PC-3 (cell line): Measurements from ENCODE around the gene MRPL30. TPM values are rescaled to one million over a fixed set of nuclear protein-coding genes. Genes with fewer than 3 reads are reported as not detected.

Experiments
- ATAC-seq: fragments of 200-7000 bp; cut with Tn5 transposase; 2 replicates; pipeline ENCODE4 v1.9.1; 2020; ENCODE audit warnings: mild to moderate bottlenecking, moderate library complexity
- BruUV-seq: library from RNA; stranded (reverse); fragments of 400-500 nt; replicated peaks from 2 replicates; lab custom pipeline; 2021; lab: Mats Ljungman, UMichigan
- CTCF ChIA-PET: fragments of 300-600 bp; sonication (Branson Sonifier 250); formaldehyde crosslinking; loops from one replicate; lab custom pipeline; 2022; ENCODE audit warnings: antibody characterized with exemption; lab: Charles Lee
- POLR2A ChIA-PET: fragments of 300-600 bp; sonication (Branson Sonifier 250); formaldehyde crosslinking; loops from one replicate; lab custom pipeline; 2022; ENCODE audit warnings: antibody characterized with exemption; ENCODE audit not compliant: unreplicated experiment; lab: Charles Lee
- DNase-seq: peaks from one replicate; pipeline ENCODE4 v3.0.0-alpha.2; 2015
- H2AFZ ChIP-seq: fragments of 300-600 bp; sonication (generic); 2 replicates; pipeline ENCODE4 v1.6.0; 2016; ENCODE audit warnings: antibody characterized with exemption, low read length
- H3F3A ChIP-seq: fragments of 300-600 bp; sonication (generic); one replicate; pipeline ENCODE4 v1.6.0; 2017; ENCODE audit warnings: antibody characterized with exemption, low read length, control low read depth, mild to moderate bottlenecking; ENCODE audit not compliant: unreplicated experiment
- H3K27ac ChIP-seq: fragments of 300-600 bp; sonication (generic); 2 replicates; pipeline ENCODE4 v1.5.1; 2016; ENCODE audit warnings: mild to moderate bottlenecking, low read length
- H3K27me3 ChIP-seq: fragments of 300-600 bp; sonication (generic); 2 replicates; pipeline ENCODE4 v1.6.1; 2016; ENCODE audit warnings: low read length, mixed read lengths
- H3K36me3 ChIP-seq: fragments of 300-600 bp; sonication (generic); 2 replicates; pipeline ENCODE4 v1.6.1; 2016; ENCODE audit warnings: low read depth, mixed run types, low read length, mixed read lengths
- H3K4me1 ChIP-seq: fragments of 300-600 bp; sonication (generic); 2 replicates; pipeline ENCODE4 v1.5.1; 2016; ENCODE audit warnings: low read length; ENCODE audit not compliant: insufficient read depth
- H3K4me2 ChIP-seq: fragments of 300-600 bp; sonication (generic); 2 replicates; pipeline ENCODE4 v1.6.0; 2016; ENCODE audit warnings: low read length
- H3K4me3 ChIP-seq: fragments of 300-600 bp; sonication (generic); 2 replicates; pipeline ENCODE4 v1.5.1; 2016; ENCODE audit warnings: mild to moderate bottlenecking, low read length, mixed read lengths
- H3K79me2 ChIP-seq: fragments of 300-600 bp; sonication (generic); 2 replicates; pipeline ENCODE4 v1.6.1; 2017; ENCODE audit warnings: low read length, mixed read lengths
- H3K9ac ChIP-seq: fragments of 300-600 bp; sonication (generic); 2 replicates; pipeline ENCODE4 v1.6.0; 2016; ENCODE audit warnings: mild to moderate bottlenecking, low read length
- H3K9me2 ChIP-seq: fragments of 300-600 bp; sonication (generic); replicated peaks from 2 replicates; pipeline ENCODE4 v1.6.1; 2016; ENCODE audit warnings: mixed run types, low read length, mixed read lengths
- H3K9me3 ChIP-seq: fragments of 300-600 bp; sonication (generic); 2 replicates; pipeline ENCODE4 v1.6.1; 2016; ENCODE audit warnings: low read length, mixed read lengths
- H4K20me1 ChIP-seq: fragments of 300-600 bp; sonication (generic); 2 replicates; pipeline ENCODE4 v1.6.1; 2016; ENCODE audit warnings: low read length, mixed read lengths
- EZH2 ChIP-seq: fragments of 300-600 bp; sonication (generic); IDR thresholded peaks from one replicate; pipeline ENCODE4 v1.6.1; 2017; ENCODE audit warnings: antibody characterized with exemption, mild to moderate bottlenecking, low read length; ENCODE audit not compliant: unreplicated experiment
- EZH2phosphoT487 ChIP-seq: fragments of 300-600 bp; sonication (generic); IDR thresholded peaks from 2 replicates; pipeline ENCODE4 v1.6.1; 2018; ENCODE audit warnings: mild to moderate bottlenecking, antibody characterized with exemption, low read length, borderline replicate concordance
- intact Hi-C: fragments of 100-400 bp; cut with micrococcal nuclease; formaldehyde crosslinking; loops from 2 replicates; pipeline ENCODE4 v1.9.0; 2023
- total RNA-seq: library from RNA; depleted of rRNA; stranded (reverse); fragments of >200 nt; gene quantifications from 2 replicates; pipeline ENCODE4 v1.2.3, GENCODE V29; 2014; rRNA removed
- TF ChIP-seq, protein P1 (sequence below): fragments of 300-600 bp; sonication (generic); conservative IDR thresholded peaks from 2 replicates; pipeline ENCODE4 v1.5.1; 2017; ENCODE audit warnings: antibody characterized with exemption, low read depth, mild to moderate bottlenecking, low read length

The MRPL30 gene
- total RNA-seq, 1 experiment from 2014 or later = 39.7 TPM

DNA sequence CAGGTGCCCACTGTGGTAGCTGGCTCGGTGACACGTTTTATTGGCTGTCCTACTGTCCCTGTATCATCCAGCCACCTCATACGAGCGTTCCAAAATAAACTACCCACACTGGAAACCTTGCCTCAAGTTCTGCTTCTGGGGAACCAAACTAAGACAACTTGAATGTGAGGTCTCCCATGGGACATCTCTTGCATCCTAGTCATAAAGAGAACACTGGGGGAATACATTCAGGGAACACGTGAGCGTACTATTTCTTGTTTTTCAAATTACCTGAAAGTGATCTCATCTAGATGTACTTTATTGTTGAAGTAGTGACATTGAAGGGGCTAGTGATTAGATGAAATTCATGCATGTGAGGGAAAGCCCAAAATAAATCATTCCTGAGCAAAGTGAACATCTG is 59.4 kb downstream of the MRPL30 start:
- Histone ChIP-seq H4K20me1 (no peaks in the 10 kb centered on the region), H3K36me3 (no peaks in the 10 kb centered on the region), H3K9ac (no peak overlapping the region), H3K9me2 (no peaks in the 10 kb centered on the region), H2AFZ (no peak overlapping the region), H3K9me3 (no peaks in the 10 kb centered on the region), H3K4me2 (no peak overlapping the region), H3K27ac (no peak overlapping the region), H3K4me1 (no peaks in the 10 kb centered on the region), H3K27me3 (no peaks in the 10 kb centered on the region), H3K79me2 (no peaks in the 10 kb centered on the region), H3K4me3 (no peak overlapping the region), H3F3A (no peaks in the 10 kb centered on the region)
- DNase-seq (no peak), ATAC-seq (no peak)
- ChIA-PET POLR2A (no interaction called here), CTCF (no interaction called here)
- intact Hi-C loops = no loop called here
- TF ChIP-seq, protein P1, sequence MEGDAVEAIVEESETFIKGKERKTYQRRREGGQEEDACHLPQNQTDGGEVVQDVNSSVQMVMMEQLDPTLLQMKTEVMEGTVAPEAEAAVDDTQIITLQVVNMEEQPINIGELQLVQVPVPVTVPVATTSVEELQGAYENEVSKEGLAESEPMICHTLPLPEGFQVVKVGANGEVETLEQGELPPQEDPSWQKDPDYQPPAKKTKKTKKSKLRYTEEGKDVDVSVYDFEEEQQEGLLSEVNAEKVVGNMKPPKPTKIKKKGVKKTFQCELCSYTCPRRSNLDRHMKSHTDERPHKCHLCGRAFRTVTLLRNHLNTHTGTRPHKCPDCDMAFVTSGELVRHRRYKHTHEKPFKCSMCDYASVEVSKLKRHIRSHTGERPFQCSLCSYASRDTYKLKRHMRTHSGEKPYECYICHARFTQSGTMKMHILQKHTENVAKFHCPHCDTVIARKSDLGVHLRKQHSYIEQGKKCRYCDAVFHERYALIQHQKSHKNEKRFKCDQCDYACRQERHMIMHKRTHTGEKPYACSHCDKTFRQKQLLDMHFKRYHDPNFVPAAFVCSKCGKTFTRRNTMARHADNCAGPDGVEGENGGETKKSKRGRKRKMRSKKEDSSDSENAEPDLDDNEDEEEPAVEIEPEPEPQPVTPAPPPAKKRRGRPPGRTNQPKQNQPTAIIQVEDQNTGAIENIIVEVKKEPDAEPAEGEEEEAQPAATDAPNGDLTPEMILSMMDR = no peak
- TF ChIP-seq EZH2 (no peak), EZH2phosphoT487 (no peak)
- BruUV-seq = no TSS peak

DNA sequence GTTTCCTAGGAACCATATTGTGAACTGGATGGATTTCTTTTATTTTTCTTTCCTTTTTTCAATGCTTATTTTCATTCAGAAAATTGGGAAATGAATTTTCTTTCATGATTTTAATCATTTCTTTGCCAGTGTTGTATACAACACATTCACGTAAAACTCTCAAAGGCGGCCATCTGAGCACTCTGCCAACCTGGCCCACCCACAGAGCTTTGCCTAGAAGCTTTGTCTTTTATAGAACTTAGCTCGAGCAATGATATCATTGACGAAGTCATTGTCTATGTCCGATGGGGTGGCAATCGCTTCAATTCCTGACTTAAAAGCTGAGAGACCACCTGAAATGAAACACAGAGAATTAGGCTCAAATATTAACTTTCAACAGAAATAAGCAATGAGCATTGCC is 61.2 kb downstream of the MRPL30 start:
- Histone ChIP-seq H3K4me2 (no peak overlapping the region), H4K20me1 (no peaks in the 10 kb centered on the region), H3K27me3 (no peaks in the 10 kb centered on the region), H3K9me2 (no peaks in the 10 kb centered on the region), H3K79me2 (no peaks in the 10 kb centered on the region), H3K9me3 (no peaks in the 10 kb centered on the region), H3K36me3 (no peaks in the 10 kb centered on the region), H3K4me1 (no peaks in the 10 kb centered on the region), H3K4me3 (no peak overlapping the region), H3F3A (no peaks in the 10 kb centered on the region), H3K27ac (no peak overlapping the region), H2AFZ (no peak overlapping the region), H3K9ac (no peak overlapping the region)
- POLR2A ChIA-PET = no interaction called here
- ATAC-seq (no peak), DNase-seq (no peak)
- intact Hi-C loops = no loop called here
- no TSS peak for BruUV-seq
- CTCF ChIA-PET = no interaction called here
- TF ChIP-seq EZH2phosphoT487 = no peak
- TF ChIP-seq EZH2 = no peak
- TF ChIP-seq, protein P1 = no peak

Other genes with a start within 250 kb of the MRPL30 start
- 0.40 TPM in 1 of 2 replicates, not detected in the other for gene CRACDL, start 245.0 kb upstream of the MRPL30 start, total RNA-seq
- 3.3 and 4.4 TPM in 2 replicates for gene C2orf15, start 39.5 kb upstream of the MRPL30 start, total RNA-seq
- gene TSGA10, start 26.2 kb upstream of the MRPL30 start, total RNA-seq = 3.6 and 8.9 TPM in 2 replicates
- gene LIPT1, start 26.2 kb upstream of the MRPL30 start, total RNA-seq = 6.7 and 8.7 TPM in 2 replicates
- 16.7 and 19.6 TPM in 2 replicates for gene MITD1, start 126 bp upstream of the MRPL30 start, total RNA-seq
- gene LYG2, start 74.5 kb downstream of the MRPL30 start, total RNA-seq = not detected in 2 replicates
- 0.58 and 1.5 TPM in 2 replicates for gene LYG1, start 120.0 kb downstream of the MRPL30 start, total RNA-seq
- 40.7 and 51.5 TPM in 2 replicates for gene TXNDC9, start 155.1 kb downstream of the MRPL30 start, total RNA-seq
- 35.7 and 35.9 TPM in 2 replicates for gene EIF5B, start 156.2 kb downstream of the MRPL30 start, total RNA-seq